HG03575 (cell line): ENCODE measurements around the gene TSSK1B.
"Not testable (repeated sequence)": the region's sequence is repeated elsewhere in the genome, so short reads cannot be mapped to it uniquely, and the experiment has no call there.

ENCODE experiments used
- ATAC-seq: cut with Tn5 transposase; IDR thresholded peaks from one replicate; pipeline ENCODE4 v1.9.1; 2021; ENCODE audit not compliant: unreplicated experiment, insufficient number of reproducible peaks, low FRiP score; ENCODE audit errors: extremely low read depth

TSSK1B gene, protein sequence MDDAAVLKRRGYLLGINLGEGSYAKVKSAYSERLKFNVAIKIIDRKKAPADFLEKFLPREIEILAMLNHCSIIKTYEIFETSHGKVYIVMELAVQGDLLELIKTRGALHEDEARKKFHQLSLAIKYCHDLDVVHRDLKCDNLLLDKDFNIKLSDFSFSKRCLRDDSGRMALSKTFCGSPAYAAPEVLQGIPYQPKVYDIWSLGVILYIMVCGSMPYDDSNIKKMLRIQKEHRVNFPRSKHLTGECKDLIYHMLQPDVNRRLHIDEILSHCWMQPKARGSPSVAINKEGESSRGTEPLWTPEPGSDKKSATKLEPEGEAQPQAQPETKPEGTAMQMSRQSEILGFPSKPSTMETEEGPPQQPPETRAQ

DNA sequence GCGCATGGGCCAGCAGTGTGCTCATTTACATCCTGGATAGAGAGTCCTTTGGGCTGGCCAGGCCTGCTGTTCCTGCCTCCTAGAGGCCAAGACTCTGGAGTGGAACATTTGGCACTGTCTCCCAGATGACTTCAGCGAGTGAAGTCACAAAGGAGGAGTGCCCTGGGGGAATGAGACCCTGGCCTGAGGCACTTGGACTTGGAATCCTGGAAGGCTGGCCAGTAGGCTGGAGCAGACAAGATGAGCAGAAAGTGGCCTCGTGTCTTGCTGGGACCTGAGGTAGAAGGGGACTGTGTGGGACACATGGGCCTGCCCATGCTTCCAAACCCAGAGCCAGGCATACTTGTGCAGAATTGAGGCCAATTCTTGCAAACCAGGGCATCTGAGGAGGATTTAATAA lies at the start of gene TSSK1B:
Gene TSSK1B (minus strand): TSS at position 101 of the 400 bp plus-strand sequence. CDS start 150 bp downstream, outside the sequence.
- no peak for ATAC-seq

- ATAC-seq = no peak
These were observed 45.5 kb upstream of the TSSK1B start for GRCh38 chr5:113480243-113480642.

DNA sequence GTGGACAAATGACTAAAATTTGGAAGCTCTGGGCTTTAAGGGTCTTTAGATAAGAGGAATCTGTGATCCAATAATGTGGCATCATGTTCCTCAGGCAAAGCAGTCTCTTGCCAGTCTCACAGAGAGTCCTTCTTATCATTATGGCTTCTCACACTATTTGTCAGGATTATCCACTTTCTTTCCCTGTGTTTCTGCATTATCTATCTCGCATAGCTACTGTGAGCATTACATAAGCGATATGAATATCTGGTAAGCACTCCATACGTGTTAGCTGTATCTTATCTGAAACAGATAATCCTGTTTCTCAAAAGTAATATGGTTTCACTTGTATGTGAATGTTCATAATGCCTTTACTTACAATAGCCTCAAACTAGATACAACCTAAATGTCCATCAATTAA lies 43.9 kb upstream of the TSSK1B start:
- no peak for ATAC-seq

GRCh38 chr5:113474100-113474728 lies 39.4 kb upstream of the TSSK1B start:
- no peak for ATAC-seq

DNA sequence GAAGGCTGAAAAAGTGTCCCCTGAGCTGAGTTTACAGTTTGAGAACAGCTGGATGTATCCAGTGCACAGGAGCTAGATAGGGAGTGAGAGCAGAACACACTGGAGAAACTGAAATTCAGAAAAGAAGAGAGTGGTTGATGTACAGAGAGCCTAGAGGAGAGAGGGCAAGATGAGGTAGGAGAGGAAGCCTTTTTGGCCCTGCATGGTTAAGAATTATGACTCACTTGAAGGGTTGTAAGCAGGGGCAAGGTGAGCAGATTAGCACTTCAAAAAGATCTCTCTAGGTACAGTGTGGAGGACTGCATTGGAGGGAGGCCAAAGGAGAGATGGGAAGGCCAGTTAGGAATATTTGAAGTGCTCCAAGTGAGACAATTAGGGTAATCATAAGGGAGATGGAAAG lies 28.2 kb upstream of the TSSK1B start:
- no peak for ATAC-seq

DNA sequence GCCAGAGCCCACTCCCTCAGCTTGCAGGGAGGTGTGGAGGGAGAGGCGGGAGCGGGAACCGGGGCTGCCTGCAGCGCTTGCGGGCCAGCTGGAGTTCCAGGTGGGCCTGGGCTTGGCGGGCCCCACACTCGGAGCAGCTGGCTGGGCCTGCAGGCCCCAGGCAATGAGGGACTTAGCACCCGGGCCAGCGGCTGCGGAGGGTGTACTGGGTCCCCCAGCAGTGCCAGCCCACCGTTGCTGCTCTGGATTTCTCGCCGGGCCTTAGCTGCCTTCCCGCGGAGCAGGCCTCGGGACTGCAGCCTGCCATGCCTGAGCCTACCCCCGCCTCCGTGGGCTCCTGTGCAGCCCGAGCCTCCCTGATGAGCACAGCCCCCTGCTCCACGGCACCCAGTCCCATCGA lies 22.3 kb upstream of the TSSK1B start:
- ATAC-seq = not testable (repeated sequence)

GRCh38 chr5:113452941-113453340 lies 18.2 kb upstream of the TSSK1B start:
- ATAC-seq = no peak

- ATAC-seq = no peak
These were observed 17.0 kb upstream of the TSSK1B start for GRCh38 chr5:113451797-113452196.

DNA sequence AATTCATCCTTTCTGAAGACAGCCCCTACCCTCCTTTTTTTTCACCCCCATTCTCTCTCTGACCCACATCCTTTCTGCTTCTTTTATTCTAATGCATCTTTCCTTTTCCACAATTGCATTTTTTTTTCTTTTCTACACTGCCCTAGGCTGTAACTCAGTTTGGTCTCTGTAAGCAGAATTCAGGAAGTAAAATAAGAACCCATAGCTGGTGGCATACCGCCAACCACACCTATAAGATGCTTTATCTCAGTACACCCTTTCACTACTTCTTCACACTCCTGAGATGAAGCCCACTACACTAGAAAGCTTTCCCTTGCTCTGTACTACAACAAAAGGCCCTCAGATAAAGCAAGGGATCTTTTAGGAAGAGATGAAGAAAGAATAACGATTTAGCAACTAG lies 16.1 kb upstream of the TSSK1B start:
- ATAC-seq = no peak

- no peak for ATAC-seq
These were observed 15.7 kb upstream of the TSSK1B start for GRCh38 chr5:113450462-113450861.

- ATAC-seq = no peak
These were observed 13.5 kb upstream of the TSSK1B start for GRCh38 chr5:113448252-113448651.

DNA sequence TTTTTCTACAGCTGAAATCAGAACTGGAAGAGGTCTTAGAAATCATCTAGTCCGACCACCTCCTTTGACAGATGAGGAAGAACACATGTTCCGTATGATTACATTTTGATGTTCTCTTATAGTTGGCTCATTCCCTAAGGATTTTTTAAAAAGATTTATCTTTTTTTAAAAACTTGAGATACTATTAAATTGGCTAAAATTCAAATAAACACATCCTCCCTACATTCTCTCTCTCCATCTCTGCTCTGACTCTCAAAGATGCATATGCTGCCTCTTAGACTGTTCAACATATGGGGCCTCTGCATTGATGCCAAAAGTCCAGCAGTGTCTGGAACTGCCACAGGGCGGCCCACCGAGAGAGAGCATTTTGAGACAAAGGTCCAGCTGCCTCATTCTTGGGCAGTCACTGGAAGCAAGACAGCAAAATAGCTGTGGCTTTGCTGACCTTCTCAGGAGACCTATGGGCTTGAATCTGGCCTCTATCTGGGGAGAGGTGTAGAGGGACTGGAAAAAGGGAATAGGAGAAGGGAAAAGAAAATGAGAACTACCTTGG lies 12.8 kb upstream of the TSSK1B start:
- ATAC-seq = no peak

DNA sequence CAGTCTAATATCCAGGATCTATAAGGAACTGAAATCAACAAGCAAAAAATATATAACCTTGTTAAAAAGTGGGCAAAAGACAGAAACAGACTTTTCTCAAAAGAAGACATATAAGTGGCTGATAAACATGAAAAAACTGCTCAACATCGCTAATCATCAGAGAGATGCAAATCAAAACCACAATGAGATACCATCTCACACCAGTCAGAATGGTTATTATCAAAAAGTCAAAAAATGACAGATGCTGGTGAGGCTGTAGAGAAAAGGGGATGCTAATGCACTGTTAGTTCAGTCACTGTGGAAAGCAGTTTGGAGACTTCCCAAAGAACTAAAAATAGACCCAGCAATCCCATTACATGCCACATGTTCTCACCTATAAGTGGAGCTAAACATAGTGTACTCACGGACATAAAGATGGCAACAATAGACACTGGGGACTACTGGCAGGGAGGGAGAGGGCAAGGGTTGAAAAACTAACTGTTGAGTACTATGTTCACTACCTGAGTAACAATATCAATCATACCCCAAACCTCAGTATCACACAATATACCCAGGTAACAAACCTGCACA lies 11.7 kb upstream of the TSSK1B start:
- no peak for ATAC-seq

DNA sequence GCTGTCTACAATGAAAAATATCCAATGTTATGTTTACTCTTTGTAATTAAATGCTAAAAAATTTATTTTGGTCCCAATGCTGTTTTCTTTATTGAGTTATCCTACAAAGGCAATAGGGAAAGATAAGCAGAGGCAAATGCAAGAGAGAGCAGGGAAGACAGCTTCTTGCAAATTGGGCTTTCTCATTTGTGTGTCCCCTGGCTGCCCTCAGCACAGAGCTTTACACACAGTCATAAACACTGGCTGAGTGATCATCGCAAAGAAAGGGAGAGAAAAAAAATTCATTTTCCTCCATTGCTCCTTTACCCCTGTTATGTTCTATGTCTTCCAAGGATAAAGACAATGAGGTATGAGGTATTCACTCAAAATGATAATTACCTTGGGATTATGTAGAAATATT lies 2.3 kb upstream of the TSSK1B start:
- ATAC-seq = no peak

- no peak for ATAC-seq
These were observed 786 bp upstream of the TSSK1B start for GRCh38 chr5:113435575-113435974.

- no peak for ATAC-seq
These were observed 752 bp downstream of the TSSK1B start for GRCh38 chr5:113433862-113434612.

GRCh38 chr5:113433071-113433470 lies 1.7 kb downstream of the TSSK1B start:
- no peak for ATAC-seq

- no peak for ATAC-seq
These were observed 6.8 kb downstream of the TSSK1B start for GRCh38 chr5:113427871-113428574.

DNA sequence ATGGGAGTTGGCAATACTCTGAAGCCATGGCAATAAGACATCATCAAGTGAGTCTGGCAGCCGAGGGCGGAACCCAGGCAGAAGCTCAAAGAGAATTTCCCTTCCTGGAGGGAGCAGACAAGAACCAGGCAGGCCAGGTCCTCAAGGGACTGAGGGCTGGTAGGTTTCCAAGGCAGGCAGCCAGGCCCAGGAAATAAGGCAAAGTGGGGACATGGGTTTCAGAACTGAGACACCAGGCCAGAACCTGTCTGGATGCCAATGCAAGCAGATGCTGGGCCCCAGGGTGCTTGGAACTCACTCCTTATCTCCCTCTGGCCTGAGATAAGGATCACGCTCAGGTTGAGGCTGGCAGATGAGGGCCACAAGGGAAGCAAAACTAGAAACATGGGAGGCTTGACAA lies 8.9 kb downstream of the TSSK1B start:
- ATAC-seq = no peak
